Body of pancreas (tissue), 4 donors: ENCODE measurements around the gene SPC24.

ENCODE experiments used
- POLR2A ChIP-seq, 3 donors: fragments of 450-650 bp; IDR thresholded peaks; one replicate each; pipeline ENCODE4 v1.6.1; 2016; ENCODE audit warnings: antibody characterized with exemption in 3 of 3, mild to moderate bottlenecking in 2 of 3
- TF ChIP-seq, protein P1 (sequence below), 7 experiments: fragments of 450-650 bp in 4 of 7; fragments of 200-600 bp in 3 of 7; sonication (generic) in 3 of 7; IDR thresholded peaks; one replicate each; pipeline ENCODE4 v1.5.1; 2016 to 2019; ENCODE audit warnings: antibody characterized with exemption in 7 of 7

DNA sequence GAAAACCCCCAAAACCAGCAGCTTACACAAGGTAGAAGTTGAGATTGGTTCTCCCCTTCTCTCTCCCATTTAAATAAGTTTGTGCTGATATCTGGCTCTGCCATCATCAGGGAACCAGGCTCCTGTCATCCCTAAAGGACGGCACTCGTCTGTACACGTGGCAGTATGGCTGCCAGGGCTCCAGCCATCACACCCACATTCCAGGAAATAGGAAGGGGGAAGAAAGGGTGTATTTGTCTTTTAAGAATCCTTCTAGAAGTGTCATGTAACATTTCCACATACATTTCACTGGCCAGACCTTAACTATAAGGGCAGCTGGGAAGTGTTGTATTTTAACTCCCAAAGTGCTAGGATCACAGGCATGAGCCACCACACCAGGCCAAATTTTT lies 10.1 kb downstream of the SPC24 start:
- no peak for TF ChIP-seq POLR2A (IDR thresholded peaks at IDR 0.05)
- TF ChIP-seq, protein P1, sequence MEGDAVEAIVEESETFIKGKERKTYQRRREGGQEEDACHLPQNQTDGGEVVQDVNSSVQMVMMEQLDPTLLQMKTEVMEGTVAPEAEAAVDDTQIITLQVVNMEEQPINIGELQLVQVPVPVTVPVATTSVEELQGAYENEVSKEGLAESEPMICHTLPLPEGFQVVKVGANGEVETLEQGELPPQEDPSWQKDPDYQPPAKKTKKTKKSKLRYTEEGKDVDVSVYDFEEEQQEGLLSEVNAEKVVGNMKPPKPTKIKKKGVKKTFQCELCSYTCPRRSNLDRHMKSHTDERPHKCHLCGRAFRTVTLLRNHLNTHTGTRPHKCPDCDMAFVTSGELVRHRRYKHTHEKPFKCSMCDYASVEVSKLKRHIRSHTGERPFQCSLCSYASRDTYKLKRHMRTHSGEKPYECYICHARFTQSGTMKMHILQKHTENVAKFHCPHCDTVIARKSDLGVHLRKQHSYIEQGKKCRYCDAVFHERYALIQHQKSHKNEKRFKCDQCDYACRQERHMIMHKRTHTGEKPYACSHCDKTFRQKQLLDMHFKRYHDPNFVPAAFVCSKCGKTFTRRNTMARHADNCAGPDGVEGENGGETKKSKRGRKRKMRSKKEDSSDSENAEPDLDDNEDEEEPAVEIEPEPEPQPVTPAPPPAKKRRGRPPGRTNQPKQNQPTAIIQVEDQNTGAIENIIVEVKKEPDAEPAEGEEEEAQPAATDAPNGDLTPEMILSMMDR (IDR thresholded peaks at IDR 0.05), result no peak
